ENCODE data around the gene RCAN3.

DNA sequence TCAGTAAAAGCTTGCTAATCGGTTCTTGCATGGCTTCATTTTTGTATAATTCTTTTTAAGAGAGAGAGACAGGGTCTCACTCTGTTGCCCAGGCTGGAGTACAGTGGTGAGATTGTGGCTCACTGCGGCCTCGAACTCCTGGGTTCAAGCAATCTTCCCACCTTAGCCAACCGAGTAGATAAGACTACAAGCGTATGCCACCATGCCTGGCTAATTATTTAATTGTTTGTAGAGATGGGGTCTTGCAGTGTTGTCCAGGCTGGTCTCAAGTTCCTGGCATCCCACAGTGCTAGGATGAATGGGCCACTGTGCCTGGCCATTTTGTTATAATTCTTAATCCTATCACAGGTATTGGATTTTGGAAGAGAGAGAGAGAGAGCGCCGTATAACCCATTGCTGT, 23.4 kb downstream of the RCAN3 start:
- TF ChIP-seq ZNF274 (IDR thresholded peaks at IDR 0.05; ENCODE audit: low read depth, low read length) = no peak
- TF ChIP-seq YY1 (IDR thresholded peaks at IDR 0.05; ENCODE audit: insufficient read depth, insufficient read length) = no peak

Measured in NT2/D1 (cell line).